Osteoblast (primary cell): Measurements from ENCODE around the gene VPREB1. TPM values are rescaled to one million over a fixed set of nuclear protein-coding genes. Genes with fewer than 3 reads are reported as not detected.
"Not testable (repeated sequence)": the region's sequence is repeated elsewhere in the genome, so short reads cannot be mapped to it uniquely, and the experiment has no call there.

Source experiments
- DNase-seq: peaks from one replicate; pipeline ENCODE4 v3.0.0; 2011; ENCODE audit warnings: low spot score, mixed read lengths; ENCODE audit not compliant: insufficient read length; ENCODE audit errors: missing footprints
- H2AFZ ChIP-seq: 2 replicates; pipeline ENCODE4 v1.6.0; 2011; ENCODE audit warnings: mild to moderate bottlenecking, low read length
- H3K27ac ChIP-seq: 2 replicates; pipeline ENCODE4 v1.5.1; 2011; ENCODE audit warnings: mild to moderate bottlenecking, low read depth, low read length, moderate library complexity
- H3K27me3 ChIP-seq: 2 replicates; pipeline ENCODE4 v1.6.0; 2012; ENCODE audit warnings: mild to moderate bottlenecking, control low read depth, inconsistent platforms, low read length, moderate library complexity; ENCODE audit not compliant: insufficient read depth
- H3K36me3 ChIP-seq: 2 replicates; pipeline ENCODE4 v1.5.1; 2011; ENCODE audit warnings: mild to moderate bottlenecking, low read length, control low read depth, moderate library complexity; ENCODE audit not compliant: insufficient read depth
- H3K4me1 ChIP-seq: 2 replicates; pipeline ENCODE4 v1.5.1; 2011; ENCODE audit warnings: mild to moderate bottlenecking, low read length, control low read depth, moderate library complexity; ENCODE audit not compliant: insufficient read depth
- H3K4me2 ChIP-seq: 2 replicates; pipeline ENCODE4 v1.6.0; 2011; ENCODE audit warnings: mild to moderate bottlenecking, low read length; ENCODE audit not compliant: insufficient read depth
- H3K4me3 ChIP-seq: fragments of 200-600 bp; sonication (generic); 3 replicates; pipeline ENCODE4 v1.5.1; 2012; ENCODE audit warnings: mild to moderate bottlenecking, low read length, inconsistent platforms; ENCODE audit not compliant: insufficient read depth
- H3K79me2 ChIP-seq: 2 replicates; pipeline ENCODE4 v1.6.0; 2012; ENCODE audit warnings: mild to moderate bottlenecking, low read length, control low read depth, inconsistent platforms; ENCODE audit not compliant: insufficient read depth
- H3K9me3 ChIP-seq: 2 replicates; pipeline ENCODE4 v1.5.1; 2011; ENCODE audit warnings: low read depth, low read length, control low read depth
- H4K20me1 ChIP-seq: 2 replicates; pipeline ENCODE4 v1.6.0; 2012; ENCODE audit warnings: mild to moderate bottlenecking, low read length, control low read depth; ENCODE audit not compliant: insufficient read depth
- total RNA-seq: library from RNA; depleted of rRNA; stranded (reverse); fragments of >200 nt; gene quantifications from 2 replicates; pipeline ENCODE4 v1.2.3, GENCODE V29; 2012

The VPREB1 gene
- total RNA-seq, 1 donor: not detected

- not testable (repeated sequence) for H3K9me3 ChIP-seq, H2AFZ ChIP-seq, H3K4me1 ChIP-seq, H4K20me1 ChIP-seq, H3K36me3 ChIP-seq, H3K4me3 ChIP-seq, H3K4me2 ChIP-seq, H3K27me3 ChIP-seq, H3K27ac ChIP-seq, DNase-seq, H3K79me2 ChIP-seq
Observed at GRCh38 chr22:22286390-22287105, 42.0 kb downstream of the VPREB1 start.

- H3K4me3 ChIP-seq, H3K27me3 ChIP-seq, H3K79me2 ChIP-seq, H3K27ac ChIP-seq, H3K36me3 ChIP-seq, H3K4me2 ChIP-seq, H4K20me1 ChIP-seq, H2AFZ ChIP-seq, H3K9me3 ChIP-seq, DNase-seq, H3K4me1 ChIP-seq: not testable (repeated sequence)
Observed at GRCh38 chr22:22287106-22287626, 42.6 kb downstream of the VPREB1 start.

GRCh38 chr22:22289666-22290065 is 45.1 kb downstream of the VPREB1 start:
- not testable (repeated sequence) for H4K20me1 ChIP-seq, DNase-seq, H3K4me1 ChIP-seq, H3K27me3 ChIP-seq, H2AFZ ChIP-seq, H3K9me3 ChIP-seq, H3K4me3 ChIP-seq, H3K4me2 ChIP-seq, H3K36me3 ChIP-seq, H3K27ac ChIP-seq, H3K79me2 ChIP-seq

GRCh38 chr22:22291129-22291806 is 46.7 kb downstream of the VPREB1 start:
- H3K27me3 ChIP-seq, H2AFZ ChIP-seq, H3K79me2 ChIP-seq, H3K9me3 ChIP-seq, H4K20me1 ChIP-seq, H3K36me3 ChIP-seq, H3K4me3 ChIP-seq, H3K4me1 ChIP-seq, H3K27ac ChIP-seq, H3K4me2 ChIP-seq, DNase-seq: not testable (repeated sequence)

- H4K20me1 ChIP-seq, H3K27ac ChIP-seq: not testable (repeated sequence)
Observed at GRCh38 chr22:22292656-22293055, 48.1 kb downstream of the VPREB1 start.

DNA sequence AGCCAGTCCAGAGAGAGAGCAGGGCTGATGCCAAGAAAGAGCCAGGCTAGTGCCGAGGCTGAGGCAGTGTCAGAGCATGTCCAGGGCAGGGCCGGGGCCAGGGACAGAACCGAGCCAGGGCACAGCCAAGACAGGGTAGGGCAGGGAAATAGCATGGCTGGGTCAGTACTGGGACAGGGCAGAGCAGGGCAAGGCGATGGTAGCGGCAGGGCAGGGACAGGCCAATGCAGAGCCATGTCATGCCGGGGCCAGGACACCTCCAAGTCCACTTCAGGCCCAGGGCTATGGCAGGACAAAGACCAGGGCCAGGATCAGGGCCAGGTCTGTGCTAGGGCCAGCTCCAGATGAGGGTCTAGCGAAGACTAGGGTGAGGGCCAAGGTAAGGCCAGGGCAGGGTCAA is 48.9 kb downstream of the VPREB1 start:
- H3K4me1 ChIP-seq, H3K36me3 ChIP-seq, H2AFZ ChIP-seq, DNase-seq, H3K4me2 ChIP-seq, H3K9me3 ChIP-seq, H3K4me3 ChIP-seq, H3K79me2 ChIP-seq, H4K20me1 ChIP-seq, H3K27me3 ChIP-seq, H3K27ac ChIP-seq: not testable (repeated sequence)

More at GRCh38 chr22:22292656-22293055, 48.1 kb downstream of the VPREB1 start:
- H2AFZ ChIP-seq, H3K36me3 ChIP-seq, H3K79me2 ChIP-seq, H3K4me2 ChIP-seq, H3K27me3 ChIP-seq, H3K4me3 ChIP-seq, H3K4me1 ChIP-seq, DNase-seq, H3K9me3 ChIP-seq: not testable (repeated sequence)

GRCh38 chr22:22294641-22295040 is 50.1 kb downstream of the VPREB1 start:
- peaks cover 17% of the 10 kb centered on the region for H3K79me2 ChIP-seq
- H3K27me3 ChIP-seq, H3K36me3 ChIP-seq, H3K4me1 ChIP-seq, H3K4me3 ChIP-seq, H2AFZ ChIP-seq, H3K4me2 ChIP-seq, H4K20me1 ChIP-seq, H3K9me3 ChIP-seq, DNase-seq, H3K27ac ChIP-seq: not testable (repeated sequence)
